GM19438 (cell line): ENCODE measurements around the gene ACER1.
"Not testable (repeated sequence)": the region's sequence is repeated elsewhere in the genome, so short reads cannot be mapped to it uniquely, and the experiment has no call there.

Source experiments
- ATAC-seq: cut with Tn5 transposase; IDR thresholded peaks from one replicate; pipeline ENCODE4 v1.9.1; 2021; ENCODE audit warnings: low read depth; ENCODE audit not compliant: unreplicated experiment

Gene ACER1

DNA sequence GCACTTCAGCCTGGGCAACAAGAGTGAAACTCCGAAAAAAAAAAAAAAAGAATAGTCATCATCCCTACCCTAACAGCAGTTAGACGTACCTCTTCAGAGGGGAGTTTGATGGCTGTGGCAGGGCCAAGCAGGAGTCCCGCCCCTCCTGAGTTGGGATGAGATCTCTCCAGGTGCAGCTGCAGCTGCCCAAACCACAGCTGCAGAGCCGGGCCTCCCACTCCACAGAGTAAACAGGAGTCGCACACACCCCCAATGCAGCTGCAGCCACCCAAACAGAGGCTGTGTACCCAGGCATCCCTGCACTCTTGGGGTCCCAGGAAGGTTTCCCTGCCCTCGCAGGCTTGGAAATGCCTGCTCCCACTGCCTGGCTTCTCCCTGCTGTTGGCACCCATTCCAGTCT is 36.2 kb downstream of the ACER1 start:
- no peak for ATAC-seq

DNA sequence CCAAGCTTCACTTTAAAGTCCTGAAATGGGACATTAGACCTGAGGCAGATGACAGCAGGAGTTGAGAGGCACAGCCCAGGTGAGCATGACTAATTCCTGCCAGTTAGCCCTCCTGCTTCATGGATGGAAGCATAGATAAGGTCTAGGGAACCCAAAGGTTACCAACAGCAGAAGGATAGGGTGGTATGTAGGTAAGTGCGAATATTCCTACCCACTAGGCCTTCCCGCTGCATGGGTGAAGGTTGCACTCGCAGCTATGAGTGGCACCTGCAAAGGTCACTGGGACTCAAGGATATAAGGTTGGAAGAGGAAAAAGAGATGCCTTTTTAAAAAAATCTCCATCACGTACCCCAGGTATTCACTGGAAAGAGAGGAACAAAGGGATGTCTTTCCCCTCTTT is 41.4 kb downstream of the ACER1 start:
- ATAC-seq = no peak

DNA sequence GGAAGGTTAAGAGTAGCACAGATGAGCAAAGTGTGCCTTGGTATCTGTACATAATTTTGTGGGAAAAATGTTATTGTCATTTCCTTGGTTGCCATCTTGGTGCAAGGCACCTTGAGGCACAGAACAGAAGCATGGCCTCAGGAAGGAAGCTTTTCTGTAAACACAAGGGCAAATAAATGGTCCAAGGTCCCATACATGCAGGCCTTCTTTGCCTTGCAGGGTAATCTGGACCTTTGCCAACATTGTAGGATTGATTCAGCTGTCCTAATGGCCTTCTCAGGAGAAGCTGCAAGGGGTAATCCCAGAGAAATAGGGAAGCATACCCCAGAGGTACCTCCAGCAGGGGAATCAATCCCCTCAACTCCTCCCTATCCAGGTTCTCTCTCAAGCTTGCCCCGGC is 44.7 kb downstream of the ACER1 start:
- ATAC-seq = no peak

DNA sequence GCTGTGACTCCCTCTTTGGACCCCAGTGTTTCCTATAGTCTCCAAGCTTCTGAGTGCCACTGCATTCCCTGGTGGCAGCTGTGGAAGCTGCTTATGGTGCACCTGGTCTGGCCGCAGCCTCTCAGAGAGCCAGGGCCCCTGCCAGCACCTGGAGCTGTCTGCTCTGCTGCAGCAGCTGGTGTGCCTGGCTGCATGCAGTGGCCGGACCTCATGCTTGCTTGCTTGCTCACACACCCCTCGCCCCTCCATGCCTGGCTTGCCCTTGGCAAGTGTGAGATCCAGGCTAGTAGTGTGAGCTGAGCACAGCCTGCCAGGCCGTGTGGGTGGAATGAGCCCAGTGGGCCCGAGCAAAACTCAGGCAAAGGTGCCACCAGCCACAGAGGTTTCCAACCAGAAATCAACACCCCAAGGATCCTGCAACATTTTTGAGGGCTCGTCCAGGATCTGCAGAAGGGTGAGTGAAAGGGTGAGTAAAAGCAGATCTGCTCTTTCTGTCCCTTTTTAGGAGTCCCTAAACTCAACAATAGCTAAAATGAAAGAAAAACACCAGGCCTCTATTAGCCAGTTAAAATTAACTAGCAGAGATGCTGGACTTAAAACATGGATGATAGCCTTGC is 46.0 kb downstream of the ACER1 start:
- no peak for ATAC-seq

DNA sequence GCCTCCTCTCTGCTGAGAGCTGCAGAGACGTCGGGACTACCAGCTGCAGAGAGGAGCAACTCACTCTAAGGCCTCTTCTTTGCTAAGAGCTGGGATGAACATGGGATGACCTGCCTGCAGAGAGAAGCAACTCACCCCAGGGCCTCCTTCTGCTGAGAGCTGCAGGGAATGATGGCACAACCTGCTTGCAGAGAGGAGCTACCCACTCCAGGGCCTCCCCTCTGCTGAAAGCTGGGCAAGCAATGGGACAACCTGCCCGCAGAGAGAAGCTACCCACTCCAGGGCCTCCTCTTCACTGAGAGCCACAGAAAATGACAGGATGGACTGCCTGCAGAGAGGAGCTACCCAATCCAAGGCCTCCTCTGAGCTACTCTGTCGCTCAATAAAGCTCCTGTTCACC is 46.7 kb downstream of the ACER1 start:
- ATAC-seq = no peak

DNA sequence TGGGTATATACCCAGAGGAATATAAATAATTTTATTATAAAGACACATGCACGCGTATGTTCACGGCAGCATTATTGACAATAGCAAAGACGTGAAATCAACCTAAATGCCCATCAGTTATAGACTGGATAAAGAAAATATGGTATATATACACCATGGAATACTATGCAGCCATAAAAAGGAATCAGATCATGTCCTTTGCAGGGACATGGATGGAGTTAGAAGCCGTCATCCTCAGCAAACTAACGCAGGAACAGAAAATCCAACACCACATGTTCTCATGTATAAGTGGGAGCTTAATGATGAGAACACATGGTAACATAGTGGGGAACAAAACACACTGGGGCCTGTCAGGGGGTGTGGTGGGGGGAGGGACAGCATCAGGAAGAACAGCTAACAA is 51.0 kb downstream of the ACER1 start:
- not testable (repeated sequence) for ATAC-seq

DNA sequence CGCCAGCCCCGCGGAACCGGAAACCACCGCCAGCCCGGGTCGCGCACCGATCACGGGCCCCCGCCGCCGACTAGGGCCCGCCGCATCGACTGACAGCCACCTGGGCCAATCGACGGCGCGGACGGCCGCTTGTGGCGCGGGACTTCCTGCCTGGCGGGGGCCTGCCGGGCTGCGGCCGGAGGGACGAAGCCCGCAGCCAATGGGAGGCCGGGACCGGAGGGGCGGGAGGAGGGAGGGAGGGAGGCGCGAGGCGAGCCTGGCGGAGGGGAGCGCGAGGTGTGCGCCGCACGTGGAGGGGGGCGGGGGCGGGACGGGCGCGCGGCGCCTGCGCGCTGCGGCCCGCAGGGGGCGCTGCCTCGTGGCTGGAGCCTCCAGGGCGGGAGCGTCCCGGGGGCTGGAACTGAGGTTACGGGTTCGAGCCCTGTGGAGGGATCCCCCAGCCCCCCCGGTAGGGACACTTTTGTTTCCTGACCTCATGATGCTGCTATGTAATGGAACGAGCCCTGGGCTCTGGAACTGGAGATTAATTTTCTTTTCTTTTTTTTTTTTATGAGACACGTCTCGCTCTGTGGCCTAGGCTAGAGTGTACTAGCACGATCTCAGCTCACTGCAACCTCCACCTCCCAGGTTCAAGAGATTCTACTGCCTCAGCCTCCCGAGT is 53.4 kb downstream of the ACER1 start, which contains the start of gene MLLT1:
MLLT1 (minus strand) TSS at position 45 of the 661 bp plus-strand sequence. CDS start 191 bp downstream, outside the sequence.
- peak; percentile 87 for ATAC-seq

DNA sequence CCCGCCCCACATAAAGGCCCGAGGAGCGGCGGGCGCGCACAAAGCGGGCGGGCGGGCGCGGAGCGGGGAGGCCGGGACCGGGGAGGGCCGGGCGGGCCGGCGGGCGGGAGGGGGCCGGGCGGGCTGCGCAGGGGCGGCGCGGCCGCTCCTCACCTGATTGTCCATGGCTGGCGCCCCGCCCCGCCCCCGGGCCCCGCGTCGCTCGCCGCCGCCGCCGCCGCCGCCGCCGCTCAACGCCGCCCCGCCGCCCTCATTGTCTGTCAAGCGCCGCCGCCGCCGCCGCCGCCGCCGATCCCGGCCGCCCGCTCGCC is 53.8 kb downstream of the ACER1 start:
- ATAC-seq = peak; percentile 31

DNA sequence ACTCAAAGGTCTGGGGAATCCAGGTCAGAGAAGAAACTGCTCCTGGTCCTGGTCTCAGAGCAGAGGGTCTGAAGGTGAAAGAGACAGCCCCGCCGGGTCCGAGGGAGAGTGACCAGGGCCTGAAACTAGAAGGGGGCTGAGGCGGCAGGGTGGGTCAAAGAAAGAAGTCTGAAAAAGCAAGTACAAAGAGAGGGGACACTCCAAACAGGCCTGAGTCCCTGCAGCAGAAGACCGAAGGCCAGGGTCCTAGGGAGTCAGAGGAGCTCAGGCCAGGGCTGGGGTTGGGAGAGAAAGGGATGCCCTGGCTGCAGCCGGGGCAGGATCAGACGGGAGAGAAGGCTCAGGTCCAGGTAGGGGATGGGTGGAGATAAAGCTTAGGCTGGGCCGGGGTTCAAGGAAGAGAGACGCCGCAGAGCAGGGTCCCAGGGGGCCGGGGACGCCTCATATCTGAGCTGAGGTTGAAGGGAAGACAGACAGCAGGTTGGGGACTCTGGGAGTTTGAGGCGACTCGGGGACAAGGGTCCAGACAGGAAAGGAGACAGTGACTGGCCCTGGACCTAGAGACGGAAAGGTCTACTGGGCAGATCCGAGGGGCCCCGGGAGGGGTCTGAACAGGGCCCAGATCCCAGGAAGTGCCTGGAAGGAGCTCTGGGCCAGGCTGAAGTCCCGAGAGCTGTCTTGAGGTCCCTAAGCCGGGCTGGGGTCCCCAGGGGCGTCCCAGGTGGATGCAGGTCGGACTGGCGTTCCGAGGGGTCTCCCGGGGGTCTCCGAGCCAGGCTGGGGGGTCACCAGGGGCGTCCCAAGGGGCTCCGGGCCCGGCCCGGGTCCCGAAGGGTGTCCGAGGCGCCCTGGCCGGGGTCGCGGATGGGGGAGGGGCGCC is 54.4 kb downstream of the ACER1 start:
- no peak for ATAC-seq

DNA sequence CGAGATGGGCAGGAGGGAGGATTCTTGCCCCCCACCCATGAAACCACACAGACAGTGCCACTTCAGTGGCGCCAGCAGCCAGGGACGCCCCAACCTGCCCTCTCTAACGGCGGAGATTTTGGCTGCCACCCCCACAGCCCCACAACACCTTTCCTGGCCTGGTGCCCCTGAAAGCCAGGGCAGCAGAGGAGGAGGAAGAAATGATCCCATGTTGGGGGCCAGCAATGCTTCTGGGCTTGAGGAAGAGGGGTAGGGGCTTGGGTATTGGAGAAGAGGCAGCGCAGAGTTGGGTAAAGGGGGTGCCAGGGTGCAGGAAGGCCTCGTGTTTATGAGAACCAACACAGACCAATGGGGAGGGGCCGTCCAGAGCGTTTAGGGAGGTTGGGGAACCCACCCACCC is 55.4 kb downstream of the ACER1 start:
- no peak for ATAC-seq

DNA sequence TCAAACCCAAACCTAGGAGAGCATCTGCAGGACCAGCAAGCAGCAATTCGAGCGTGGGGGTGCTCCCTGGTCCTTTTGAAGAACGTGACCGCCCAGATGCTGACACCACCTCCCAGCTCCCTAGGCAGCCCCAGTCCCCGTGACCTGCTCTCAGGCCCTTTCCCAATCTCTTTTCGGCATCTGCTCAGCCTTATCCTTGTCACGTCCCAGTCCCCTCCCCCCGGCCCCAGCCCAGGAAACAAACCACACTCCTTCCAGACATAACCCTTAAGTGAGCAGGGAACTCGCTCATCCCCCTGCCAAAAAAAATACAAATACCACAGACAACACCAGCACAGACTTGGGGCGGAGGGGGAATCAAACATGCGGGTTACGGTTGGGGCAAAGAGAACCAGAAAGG is 57.0 kb downstream of the ACER1 start:
- ATAC-seq = no peak

DNA sequence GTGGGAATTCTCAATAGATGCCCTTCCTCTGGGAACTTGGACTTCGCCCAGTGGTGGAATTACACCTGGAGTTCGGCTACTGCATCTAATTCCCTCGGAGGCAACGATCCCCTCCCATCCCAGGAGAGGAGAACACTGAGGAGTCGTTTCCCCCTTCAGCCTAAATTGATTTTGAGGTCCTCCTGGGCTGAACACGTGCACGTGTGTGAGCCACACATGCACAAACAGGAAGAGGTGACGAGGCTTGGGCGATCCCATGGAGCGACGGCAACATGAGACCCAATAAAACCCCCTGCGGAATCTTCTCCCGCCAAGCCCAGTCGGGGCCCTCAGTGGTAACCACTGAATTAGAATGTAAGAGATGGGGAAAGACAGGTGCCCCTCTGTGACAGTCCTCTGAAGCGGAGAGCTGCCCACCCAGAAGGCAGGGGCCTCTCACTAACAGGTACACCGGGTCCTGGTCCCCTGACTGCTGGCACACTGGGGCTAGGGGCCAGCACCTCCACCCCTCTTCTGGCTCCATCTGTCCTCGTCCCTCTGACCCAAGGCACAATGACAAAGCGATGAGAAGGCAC is 58.2 kb downstream of the ACER1 start:
- no peak for ATAC-seq

DNA sequence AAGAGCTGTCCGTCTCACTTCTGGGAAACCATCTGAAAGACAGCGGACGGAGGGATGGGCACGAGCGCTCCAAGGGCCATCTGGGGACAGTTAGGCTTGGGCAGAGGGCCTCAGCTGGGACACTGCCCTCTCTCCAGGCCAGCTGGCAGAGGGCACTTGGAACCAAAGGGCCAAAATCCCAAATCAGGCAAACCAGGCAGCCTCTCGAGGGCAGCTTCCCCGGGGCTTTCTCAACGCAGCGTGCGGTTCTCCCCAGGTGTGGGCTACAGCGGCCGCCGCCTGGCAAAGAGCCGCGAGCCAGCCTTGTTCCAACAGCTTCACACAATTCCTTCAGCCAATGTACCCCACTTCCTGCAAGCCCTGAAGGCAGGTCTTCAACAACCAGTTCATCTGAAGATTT is 58.7 kb downstream of the ACER1 start:
- no peak for ATAC-seq

DNA sequence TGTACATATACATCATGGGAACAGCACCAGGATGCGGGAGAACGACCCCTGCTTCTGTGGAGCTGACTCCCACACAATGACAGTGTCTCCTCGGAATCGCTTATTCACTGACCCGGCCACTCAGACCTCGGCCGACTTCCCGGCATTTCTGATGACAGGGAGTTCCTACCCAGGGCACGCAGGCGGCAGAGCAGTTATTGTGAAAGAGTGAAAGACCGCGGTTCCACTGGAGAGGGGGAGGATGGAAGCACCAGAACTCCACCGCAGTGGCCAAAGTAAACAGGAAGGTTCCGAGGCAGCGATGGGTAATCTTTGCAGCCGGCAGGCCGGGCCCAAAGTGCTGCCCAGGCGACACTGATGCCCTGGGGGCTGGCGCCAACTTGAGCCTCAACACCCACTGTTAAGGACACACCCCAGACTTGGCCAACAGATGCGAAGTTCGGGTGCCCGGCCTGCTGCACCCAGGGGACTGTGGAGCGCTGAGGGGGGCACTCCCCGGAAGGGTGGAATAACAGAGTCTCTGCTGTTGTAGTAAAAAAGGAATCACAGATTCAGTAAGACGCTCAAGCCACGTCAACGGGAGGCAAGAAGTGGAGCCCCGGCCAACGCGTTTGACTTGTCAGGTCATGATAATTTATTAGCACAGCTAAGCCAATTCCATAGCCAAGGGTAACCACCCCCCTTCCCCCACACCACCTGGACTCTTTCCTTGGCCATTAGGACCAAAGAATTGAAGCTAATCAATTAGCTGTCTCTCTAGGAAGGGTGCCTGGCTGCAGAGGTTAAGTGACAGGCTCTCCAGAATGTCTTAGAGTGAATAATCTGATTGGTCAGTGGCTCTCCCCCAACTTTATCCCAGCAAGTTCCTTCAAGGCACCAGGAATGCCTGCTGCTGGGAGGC is 59.5 kb downstream of the ACER1 start:
- no peak for ATAC-seq

DNA sequence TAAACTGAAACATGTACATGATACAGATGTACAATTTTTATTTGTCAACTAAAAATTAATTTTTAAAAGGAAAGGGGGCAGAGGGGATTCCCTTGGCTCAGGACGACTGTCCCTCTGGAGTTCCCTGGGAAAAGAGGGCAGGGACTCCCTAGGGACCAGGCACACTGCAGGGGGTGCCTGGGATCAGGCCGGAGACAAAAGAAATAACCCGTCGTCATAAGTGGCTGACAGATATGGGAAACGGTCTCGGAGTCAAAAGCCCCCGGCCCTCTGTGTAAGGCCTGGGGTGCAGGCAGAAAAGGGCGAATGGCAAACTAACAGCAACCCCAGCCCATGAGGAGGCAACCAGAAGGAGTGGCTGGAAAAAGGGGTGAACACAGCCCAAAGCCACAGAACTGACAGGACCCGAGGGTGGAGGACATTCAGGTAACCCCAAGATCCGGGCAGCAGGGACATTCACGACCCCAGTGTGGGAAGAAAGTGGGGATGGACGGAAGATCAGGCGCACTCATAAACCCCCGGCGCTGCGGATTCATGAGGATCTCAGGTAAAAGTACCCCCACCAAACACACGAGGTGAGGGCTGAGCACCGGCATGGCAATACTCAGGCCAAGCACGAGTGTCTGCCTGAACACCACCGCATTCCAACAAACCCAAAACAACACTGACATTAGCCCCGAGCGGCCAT is 60.4 kb downstream of the ACER1 start:
- ATAC-seq = no peak

DNA sequence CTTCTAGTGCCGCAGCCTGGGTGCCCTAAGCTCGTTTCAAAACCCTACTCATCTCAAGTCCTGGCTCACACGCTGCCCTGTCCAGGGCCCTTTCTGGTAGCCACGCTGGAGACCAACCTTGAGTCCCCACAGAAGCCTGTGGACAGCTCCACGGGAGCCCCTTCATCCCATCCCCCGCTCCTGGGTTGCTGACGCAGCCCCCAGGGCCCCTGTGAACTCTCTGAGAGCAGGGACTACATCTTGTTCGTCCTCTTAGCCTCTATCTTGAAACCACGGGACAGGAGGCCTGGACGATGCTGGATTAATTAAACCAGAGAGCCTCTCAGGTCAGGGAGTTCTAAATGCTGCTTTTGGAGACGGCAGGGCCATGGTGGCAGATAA is 61.0 kb downstream of the ACER1 start:
- ATAC-seq = no peak

DNA sequence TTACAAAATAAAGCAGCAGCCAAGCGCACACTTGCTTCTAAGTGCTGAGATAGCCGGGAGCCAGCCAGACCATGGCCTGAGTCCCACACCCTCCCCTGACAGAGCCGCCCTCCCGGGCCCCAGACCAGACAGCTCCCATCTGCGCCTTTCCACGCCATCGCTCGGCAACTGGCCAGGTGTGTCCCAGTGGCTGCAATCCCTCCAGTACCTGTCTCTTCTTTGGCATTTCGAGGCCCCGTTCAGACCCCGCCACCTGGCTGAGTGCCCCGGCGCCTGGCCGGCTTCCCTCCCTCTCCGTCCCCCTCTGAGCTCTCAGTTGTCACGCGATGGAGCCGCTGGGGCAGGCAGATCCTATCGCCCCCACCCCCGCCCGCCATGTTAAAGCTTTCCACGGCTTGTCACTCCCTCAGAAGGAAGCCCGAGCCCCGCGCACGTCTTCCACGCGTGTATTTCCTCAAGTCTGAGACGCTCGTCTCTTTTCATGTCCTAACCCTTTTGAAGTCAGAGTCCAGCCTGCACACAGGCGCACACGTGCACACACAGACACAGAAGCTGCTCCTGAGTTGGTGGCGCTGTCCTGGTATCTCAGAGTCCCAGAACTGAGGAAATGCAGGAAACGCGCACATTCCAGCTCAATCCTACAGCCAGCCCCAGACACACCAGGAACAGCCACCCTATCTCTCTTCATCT is 61.5 kb downstream of the ACER1 start:
- no peak for ATAC-seq

DNA sequence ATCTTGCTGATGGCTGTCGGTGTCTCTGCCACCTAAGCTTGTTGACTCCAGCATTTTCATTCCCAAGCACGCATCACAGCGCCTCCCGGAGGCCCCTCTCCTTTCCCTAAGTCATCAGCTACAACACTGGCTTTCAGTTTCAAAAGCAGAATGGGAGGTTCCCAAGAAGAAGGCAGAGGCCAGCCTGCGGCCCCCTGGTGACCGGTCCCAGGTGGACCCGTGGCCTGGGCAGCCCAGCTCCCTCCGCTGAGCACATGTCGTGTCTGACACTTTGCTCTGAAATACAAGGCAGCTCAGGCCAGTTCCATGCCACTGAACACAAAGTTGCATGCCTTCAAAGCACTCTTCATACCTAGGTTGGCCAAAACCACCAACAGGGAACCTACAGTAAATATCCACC is 62.2 kb downstream of the ACER1 start:
- no peak for ATAC-seq

DNA sequence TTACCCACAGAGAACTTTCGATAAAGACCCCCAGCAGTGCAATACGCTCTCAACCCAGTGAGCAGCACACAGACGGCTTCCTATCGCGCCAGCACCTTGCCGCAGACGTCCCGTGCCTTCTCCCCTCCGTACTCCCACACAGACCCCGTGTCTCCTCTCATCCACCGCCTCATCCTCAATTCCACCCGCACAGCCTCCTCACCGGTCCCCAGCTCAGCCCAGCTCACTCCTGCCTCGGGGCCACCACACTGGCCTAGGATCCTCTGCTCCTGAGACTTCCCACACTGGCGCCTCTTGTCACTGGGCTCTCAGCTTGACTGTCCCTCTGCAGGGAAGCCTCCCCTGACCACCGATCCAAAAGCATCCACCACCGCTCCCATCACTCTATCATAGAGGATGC is 62.6 kb downstream of the ACER1 start:
- no peak for ATAC-seq
